HL-60/S4 (cell line): ENCODE data around the gene DHRSX.
"Not testable (repeated sequence)": the region's sequence is repeated elsewhere in the genome, so short reads cannot be mapped to it uniquely, and the experiment has no call there.

Source experiments
- in situ Hi-C: fragments of 300-500 bp; cut with MboI; formaldehyde crosslinking; loops from 2 replicates; pipeline ENCODE4 v1.14.3; 2022; ENCODE audit warnings: low sequenced_read_pairs

The DHRSX gene

GRCh38 chrX:2330910-2331309, 169.9 kb downstream of the DHRSX start:
- in situ Hi-C loops: no loop called here

GRCh38 chrX:2330487-2330886, 170.3 kb downstream of the DHRSX start:
- in situ Hi-C loops: no loop called here

DNA sequence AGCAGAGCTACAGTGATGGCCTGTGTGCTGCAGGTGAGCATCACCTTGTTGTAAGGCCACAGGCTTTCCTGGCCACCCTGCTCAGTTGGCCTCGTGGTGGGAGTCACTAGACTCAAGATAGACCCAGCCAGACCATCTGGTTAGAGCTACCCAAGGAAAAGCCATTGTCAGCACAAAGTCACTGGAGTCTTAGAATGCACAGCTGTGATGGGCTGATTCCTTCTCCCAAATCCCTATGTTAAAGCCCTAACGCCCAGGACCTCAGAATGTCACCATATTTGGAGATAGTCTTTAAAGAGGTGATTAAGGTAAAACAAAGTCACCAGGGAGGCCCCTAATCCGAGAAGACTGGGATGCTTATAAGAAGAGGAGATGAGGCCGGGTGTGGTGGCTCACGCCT, 173.4 kb downstream of the DHRSX start:
- in situ Hi-C loops: no loop called here

- in situ Hi-C loops: no loop called here
Measured at GRCh38 chrX:2325076-2325784, 175.5 kb downstream of the DHRSX start.

DNA sequence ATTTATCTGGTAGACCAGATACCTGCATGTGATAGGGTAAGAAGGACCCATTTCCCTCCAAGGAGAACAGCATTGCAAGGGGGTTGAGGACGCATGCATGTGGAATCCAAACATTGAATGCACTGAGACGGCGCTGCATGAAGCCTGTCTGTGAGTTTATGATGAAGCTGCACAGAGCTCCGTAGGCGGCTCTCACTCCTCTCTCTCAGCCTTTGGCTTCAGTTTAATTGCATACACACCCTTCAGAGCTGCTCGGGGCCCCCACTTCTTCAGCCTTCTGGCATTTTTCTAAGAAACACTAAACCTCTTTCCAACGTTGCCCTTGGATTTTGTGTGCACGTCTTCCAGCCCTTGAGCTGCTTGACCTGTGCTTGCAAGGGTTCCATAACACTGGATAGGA, 176.6 kb downstream of the DHRSX start:
- in situ Hi-C loops: no loop called here

GRCh38 chrX:2321411-2321810, 179.4 kb downstream of the DHRSX start:
- in situ Hi-C loops: no loop called here

DNA sequence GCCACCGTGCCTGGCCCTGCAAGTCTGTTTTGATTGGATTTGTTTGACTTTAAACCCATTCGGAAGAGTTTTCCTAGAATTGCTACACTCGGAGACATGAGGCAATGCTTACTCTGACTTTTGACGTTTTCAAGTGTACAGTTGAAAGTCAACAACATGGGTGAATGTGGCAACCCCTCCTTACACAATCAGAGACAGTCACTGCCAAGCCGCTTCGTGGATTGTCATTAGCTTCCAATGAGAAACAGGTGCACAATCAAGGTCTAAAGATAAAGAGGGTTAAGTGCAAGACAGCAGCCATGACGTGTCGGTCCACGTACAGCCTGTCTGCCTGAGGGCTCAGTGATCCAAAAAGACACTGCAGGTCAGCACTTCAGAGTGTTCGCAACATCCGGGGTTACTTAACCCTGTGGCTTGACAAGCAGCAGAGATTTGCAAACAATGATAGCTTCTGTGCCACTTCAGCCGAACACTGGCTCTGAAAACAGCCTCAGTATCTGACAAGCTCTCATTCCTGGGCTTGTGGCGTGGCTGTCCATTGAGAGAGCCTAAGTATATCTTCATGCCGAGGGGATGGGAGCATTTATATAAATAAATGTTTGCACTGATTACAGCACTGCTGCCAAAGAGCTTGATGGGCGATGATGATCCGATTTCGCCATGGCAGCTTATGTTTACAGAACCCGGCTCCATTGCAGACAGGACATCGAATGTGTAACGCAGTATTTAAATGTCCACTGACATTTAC, 180.0 kb downstream of the DHRSX start:
- in situ Hi-C loops: no loop called here

DNA sequence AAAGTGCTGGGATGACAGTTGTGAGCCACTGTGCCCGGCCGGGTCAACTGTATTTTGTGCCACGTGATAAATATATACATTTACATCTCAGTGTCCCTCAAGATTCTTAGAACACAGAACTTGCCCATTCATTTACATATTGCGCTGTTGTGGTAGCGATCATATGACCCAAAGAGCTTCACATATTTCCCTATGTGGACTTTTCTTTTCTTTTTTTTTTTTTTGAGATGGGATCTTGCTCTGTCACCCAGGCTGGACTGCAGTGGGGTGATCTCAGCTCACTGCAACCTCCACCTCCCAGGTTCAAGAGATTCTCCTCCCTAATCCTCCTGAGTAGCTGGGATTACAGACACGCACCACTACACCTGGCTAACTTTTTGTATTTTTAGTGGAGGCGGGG, 180.7 kb downstream of the DHRSX start:
- in situ Hi-C loops: no loop called here

GRCh38 chrX:2318371-2318770, 182.4 kb downstream of the DHRSX start:
- in situ Hi-C loops: no loop called here

GRCh38 chrX:2317527-2318055, 183.2 kb downstream of the DHRSX start:
- in situ Hi-C loops: no loop called here

- in situ Hi-C loops: no loop called here
Measured at GRCh38 chrX:2316534-2316933, 184.2 kb downstream of the DHRSX start.

- in situ Hi-C loops: no loop called here
Measured at GRCh38 chrX:2315434-2315833, 185.3 kb downstream of the DHRSX start.

GRCh38 chrX:2314831-2315365, 185.9 kb downstream of the DHRSX start:
- in situ Hi-C loops: no loop called here

- in situ Hi-C loops: no loop called here
Measured at GRCh38 chrX:2313864-2314640, 186.7 kb downstream of the DHRSX start.

- in situ Hi-C loops: not testable (repeated sequence)
Measured at GRCh38 chrX:2312061-2312591, 188.7 kb downstream of the DHRSX start.

DNA sequence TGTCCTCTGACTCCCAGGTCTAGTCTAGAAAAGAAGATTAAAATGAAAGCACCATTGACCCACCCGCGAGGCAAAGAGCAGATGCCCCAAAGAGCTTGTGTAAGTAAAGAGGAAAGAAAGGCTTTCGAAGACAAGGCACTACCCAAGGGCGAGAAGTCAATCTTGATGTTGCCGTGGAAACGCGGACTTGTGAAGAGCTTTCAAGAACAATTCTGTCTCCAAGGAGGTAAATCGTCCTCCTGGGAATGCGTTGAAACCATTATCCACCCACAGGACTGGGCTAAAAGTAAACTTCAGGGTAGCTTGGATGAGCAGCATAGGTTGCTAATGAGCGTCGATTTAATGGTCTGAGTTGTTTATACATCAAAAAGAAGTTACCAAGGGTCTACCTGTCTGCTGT, 189.3 kb downstream of the DHRSX start:
- in situ Hi-C loops: no loop called here

DNA sequence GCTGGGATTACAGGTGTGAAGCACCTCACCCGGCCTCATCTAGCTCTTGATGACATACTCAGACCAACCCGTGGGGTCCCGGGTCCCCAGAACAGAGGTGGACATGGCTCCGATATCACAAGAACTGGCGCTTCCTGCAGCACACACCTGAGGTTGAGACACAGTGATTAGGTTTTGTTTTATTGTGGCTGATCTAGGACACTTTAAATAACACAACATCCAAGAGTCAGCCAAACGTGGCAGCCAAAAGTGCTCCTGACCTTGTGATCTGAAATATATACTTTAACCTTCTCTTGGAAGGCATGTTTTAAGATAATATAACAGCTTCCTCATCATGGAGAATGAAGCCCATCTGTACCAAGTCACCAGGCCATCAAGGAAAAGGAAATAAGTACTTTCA, 198.9 kb downstream of the DHRSX start:
- in situ Hi-C loops: no loop called here

- in situ Hi-C loops: no loop called here
Measured at GRCh38 chrX:2299871-2300270, 200.9 kb downstream of the DHRSX start.

GRCh38 chrX:2286731-2287130, 214.0 kb downstream of the DHRSX start:
- in situ Hi-C loops: no loop called here

- in situ Hi-C loops: no loop called here
Measured at GRCh38 chrX:2284601-2285000, 216.2 kb downstream of the DHRSX start.

GRCh38 chrX:2284133-2284532, 216.6 kb downstream of the DHRSX start:
- in situ Hi-C loops: no loop called here
